Activated naive CD8-positive, alpha-beta T cell treated with anti-CD3 and anti-CD28 coated beads, Interleukin-2, amount 50 U/mL, for 16 hours (primary cell): ENCODE data around the gene CHRNA7.

Experiments used
- DNase-seq: peaks from one replicate; pipeline ENCODE4 v3.0.0-alpha.2; 2020; ENCODE audit warnings: low read depth, low spot score

Gene CHRNA7

DNA sequence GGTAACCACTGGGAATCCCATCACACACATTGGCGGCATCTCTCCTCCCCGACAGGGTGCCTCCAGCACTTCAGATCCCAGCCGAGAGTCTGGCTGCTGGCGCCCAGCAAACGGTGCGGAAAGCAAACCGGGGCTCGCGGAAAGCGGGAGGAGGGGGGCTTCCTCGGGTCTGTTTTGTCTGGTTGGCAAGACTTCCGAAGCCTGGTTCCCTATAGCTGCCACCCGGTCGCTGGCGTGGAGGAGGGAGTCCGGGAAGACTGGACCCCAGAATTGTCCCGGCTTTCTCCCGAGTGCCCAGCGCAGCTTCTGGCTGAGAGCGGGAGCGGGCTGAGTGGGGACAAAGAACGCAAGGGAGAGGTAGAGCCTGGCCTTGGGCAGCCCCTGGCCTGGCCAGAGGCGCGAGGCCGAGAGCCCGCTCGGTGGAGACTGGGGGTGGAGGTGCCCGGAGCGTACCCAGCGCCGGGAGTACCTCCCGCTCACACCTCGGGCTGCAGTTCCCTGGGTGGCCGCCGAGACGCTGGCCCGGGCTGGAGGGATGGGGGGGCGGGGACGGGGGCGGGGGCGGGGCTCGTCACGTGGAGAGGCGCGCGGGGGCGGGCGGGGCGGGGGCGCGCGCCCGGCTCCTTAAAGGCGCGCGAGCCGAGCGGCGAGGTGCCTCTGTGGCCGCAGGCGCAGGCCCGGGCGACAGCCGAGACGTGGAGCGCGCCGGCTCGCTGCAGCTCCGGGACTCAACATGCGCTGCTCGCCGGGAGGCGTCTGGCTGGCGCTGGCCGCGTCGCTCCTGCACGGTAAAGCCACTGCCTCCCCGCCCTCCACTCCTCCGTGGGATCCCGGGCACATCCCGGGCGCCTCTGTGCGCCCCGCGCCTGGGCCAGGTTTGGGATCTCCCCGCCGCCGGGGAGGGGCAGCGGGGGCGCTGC is at the start of gene CHRNA7:
TSS of gene CHRNA7 (plus strand) at position 654 of the 920 bp plus-strand sequence. CDS start at position 734, 80 bp downstream.
- no peak for DNase-seq

DNA sequence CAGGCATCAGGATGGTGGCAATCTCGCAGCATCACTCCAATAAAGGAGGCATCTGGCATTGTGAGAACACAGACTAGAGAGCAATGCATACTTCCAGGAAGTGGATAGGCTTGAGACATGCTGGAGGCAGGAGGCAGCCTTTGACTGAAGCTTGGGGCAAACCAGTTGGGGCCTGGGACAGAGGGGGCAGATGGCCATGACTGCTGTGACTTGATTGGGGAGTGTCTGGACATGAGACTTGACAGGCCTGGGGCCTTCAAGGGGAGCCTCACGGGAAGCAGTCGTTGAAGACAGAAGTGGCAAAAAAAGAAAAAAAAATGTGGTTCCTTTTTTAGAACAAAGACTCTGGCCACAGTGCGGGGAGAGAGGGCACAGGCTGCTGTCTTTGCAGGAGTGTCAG is 44.7 kb upstream of the CHRNA7 start:
- DNase-seq: no peak

DNA sequence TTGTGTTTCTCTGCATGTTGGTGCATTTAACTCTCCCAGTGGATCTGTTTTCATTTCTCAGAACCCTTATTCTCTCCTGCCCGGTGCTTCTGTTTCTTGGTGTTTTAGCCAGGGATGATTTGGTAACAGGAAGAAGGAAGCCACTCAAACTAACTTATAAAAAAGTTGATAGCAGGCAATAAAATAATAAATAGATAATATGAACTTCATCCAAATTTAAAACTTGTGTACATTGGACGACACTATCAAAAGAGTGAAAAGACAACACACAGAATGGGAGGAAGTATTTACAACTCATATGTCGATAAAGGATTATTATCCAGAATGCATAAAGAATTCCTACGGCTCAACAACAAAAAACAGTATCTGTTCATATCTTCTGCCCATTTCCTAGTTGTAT is 37.3 kb upstream of the CHRNA7 start:
- no peak for DNase-seq

DNA sequence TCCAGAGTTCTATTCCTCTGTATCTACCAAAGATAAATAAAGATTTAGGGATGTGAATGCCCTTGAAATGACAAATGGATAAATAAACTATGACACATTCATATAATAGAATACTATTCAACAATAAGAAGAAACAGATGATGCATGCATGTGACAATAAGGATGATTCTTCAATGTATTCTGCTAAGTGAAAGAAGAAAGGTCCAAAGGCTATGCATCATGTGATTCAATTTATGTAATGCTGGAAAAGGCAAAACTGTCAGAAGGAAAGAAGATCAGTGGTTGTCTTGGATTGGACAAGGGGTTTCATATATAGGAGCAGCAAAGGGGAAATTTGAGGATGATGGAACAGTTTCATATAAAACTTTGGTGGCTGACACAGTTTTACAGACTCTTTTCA is 32.6 kb upstream of the CHRNA7 start:
- no peak for DNase-seq

DNA sequence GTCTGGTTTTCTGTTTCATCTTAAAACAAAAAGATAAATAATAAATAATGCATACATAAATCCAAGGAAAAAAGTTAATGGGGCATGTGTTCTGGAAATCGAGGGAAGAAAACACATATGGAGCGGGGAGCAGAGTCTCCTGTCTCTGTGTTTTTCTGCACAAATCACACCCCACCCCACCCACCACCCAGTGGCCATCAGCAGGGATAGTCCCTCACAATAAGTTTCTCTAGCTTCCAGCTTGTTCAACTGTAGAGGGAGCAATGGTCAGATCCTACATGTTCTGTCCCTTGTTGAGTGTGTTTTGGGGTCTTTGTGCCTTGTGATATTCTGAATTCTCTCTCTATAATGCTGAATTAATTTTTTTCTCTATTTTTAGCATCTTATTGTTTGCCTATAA is 26.8 kb upstream of the CHRNA7 start:
- DNase-seq: no peak

DNA sequence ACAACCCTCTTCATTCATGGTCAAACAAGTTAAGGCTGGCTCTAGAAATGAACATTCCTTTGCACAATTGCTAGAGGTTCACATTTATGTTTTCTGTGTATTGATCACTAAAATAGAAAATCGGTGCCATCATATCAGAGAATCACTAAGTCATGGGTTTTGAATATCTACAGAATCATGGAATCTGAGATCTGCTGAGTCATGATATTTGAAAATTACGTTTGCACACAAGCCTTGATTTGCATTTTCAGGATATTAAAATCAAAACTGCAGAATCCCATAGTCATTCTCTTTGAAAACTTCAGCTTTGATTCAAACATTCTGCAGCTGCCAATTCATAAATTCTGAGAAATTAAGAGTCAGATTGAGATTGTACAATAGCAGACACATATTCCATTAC is 26.1 kb upstream of the CHRNA7 start:
- no peak for DNase-seq

DNA sequence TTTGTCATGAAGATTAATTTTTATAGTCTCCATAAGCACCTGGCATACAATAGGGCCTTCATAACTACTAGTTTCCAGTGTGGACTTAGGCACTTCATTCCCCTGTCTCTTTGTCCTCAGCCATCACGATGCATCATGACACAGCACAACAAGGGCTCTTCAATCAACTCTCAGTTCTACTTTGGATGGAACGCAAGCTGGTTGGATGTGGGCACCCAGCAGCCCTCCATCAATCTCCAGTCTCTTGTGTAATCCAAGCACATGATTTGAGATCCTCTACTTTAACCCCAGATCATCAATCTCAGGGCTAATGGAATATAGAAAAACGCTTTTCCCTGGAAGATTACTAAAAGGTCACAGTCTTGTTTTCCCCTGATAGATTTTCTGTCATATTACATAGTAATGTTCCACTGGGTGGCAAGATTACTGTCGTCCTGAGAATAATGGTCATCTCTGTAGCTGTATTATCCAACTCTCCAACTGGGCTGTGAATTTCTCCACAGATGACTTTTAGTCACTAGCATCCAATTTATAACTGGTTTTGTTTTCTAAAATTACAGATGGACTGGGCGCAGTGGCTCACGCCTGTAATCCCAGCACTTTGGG is 22.9 kb upstream of the CHRNA7 start:
- DNase-seq: no peak

DNA sequence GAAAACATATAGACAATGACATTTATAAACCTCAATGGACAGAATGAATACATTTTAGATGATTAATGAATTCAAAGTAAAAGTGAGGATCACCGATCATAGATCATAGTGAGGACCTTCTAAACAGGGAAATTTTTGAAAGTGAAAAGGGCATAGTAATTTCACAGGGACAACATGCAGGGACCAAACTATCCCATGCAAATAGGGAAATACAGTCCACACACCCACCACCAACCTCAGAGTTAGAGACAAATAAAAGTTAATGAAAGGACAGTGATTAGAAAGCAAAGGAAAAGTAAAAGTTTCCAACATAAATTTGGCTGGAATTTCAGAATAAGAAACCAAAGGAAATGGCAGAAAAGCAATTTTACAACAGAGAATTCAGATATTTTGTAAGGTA is 15.4 kb upstream of the CHRNA7 start:
- DNase-seq: no peak

DNA sequence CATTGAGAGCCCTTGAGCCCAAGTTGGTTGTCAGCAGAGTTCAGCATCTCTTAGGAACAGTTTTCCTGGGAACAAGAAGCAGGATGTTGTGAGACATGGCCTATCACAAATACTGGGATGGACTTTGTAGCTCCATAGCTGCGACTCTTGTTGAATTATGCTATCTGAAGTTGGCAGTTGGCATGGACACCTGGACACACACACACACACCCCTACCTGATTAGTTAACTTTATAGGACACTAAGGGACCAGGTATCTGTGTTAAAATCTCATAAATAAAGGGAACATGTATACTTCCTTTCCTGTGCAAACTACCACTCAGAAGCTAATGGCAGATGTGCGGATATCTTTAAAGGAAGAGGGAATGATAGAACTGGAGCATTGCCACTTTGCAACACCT is 10.2 kb upstream of the CHRNA7 start:
- no peak for DNase-seq

DNA sequence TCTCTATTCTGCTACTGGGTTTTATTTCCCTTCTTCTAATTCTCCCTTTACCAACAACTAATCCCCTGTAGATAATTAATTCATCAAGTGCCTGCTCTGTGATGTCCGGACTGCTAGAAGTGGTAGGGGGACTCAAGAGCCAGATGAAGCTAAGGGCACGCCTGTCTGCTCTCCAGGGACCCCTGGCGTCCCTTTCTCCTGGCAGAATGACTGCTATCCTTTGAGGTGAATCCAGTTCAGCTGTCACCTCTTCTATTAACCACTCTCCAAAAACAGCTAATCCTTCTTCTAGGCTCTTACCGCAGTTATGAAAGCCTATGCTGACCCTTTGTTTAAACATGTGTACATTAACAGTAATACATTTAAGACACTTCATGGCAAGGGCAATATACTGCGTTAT is 1.4 kb upstream of the CHRNA7 start:
- DNase-seq: no peak

DNA sequence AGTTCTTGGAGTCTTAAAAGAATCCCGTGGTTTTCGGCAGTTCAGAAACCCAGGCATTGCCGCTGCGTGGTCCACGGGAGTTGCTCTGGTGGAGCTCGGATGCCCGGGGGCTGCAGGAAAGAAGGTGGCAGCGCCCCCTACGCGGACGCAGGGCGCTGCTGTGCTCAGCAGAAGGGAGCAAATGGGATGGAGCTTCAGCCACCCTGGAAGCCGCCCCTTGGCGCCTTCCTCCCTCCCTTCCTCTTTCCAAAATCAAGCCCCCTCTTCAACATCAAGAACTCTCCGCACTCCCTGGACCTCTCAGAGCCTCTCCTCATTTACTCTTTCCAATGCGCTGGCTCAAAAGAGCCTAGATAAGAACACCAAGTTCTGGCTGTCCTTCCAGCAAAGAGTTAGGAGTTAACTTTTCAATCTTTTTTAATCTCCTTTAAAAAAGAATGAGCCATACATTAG is 880 bp upstream of the CHRNA7 start:
- no peak for DNase-seq

DNA sequence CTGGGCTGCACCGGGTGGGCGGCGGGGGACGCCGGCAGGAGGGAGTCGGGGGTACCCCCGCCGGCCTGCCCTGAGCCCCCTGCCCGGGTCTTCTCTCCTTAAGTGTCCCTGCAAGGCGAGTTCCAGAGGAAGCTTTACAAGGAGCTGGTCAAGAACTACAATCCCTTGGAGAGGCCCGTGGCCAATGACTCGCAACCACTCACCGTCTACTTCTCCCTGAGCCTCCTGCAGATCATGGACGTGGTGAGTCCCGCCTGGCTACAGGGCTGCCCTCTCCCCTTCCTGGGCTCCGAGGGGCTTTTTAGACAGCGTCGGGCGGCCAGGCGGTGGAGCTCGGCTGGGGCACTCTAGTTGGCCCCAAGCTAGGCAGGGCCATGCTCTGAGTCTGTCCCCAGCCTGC is 480 bp downstream of the CHRNA7 start:
- no peak for DNase-seq

DNA sequence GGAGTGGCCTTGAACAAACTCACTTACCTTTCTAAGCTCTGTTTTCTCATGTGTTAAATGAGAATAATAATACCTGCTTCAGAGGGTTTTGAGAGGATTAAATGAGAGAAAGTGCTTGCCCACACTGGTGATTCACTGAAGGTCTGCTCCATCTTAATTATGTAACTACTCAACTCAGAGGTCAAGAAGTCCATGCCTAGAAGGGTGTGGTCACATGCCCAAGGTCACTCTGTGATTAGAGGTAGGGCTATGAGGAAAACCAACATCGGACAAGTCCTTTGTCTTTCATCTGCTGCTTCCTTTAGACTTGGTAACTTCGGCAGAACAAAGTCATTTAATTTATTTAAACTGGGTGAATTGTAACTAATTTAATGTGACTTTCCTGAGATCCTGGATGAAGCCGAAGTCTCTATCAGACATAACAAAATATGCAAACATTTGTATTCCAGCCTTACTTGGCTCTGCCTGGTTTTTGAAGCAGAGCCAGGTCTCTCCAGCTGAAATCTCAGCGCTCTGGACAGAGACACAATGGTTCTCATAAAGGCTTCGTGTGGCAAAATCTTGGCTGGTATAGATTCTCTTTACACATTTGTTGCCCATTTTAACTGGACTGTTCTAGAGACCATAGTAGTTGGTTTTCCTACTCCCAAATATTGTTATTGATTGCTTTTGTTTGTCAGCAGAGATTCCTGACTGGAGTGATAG is 3.0 kb downstream of the CHRNA7 start:
- no peak for DNase-seq

DNA sequence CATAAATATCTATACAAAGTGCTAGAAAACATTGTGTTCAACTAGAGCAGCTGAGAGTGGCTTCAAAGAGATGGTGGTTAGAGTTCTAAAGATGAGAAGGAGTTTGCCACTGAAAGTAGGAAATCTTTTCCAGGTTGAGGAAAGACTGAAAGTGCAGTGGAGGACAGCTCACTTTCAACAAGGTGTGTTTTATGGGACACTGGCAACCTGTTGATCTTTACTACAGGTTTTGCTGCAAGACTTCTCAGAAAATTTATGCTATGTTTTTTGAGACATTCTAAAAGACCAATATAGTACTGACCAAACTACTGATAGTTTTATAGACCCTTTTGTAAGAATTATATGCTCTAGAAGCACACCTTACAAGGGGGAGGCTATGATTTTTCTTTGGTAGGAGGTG is 3.8 kb downstream of the CHRNA7 start:
- no peak for DNase-seq

DNA sequence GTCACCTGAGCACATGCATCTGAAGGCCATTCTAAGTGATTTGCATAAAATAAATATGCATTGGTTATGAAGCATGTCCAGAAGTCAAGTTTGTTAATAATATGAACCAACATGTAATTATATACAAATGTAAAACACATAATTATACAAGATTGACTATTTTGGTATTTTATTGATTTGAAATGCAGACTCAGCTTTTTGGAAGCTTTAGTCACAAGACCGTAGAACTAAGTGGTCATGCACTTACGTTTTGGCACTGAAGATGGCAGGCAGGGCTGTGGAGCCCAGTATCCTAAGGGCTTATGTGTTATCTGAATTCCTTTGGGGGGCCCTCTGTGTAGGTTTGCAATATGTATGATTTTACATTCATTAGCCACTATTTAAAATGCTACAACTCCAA is 5.0 kb downstream of the CHRNA7 start:
- DNase-seq: no peak

DNA sequence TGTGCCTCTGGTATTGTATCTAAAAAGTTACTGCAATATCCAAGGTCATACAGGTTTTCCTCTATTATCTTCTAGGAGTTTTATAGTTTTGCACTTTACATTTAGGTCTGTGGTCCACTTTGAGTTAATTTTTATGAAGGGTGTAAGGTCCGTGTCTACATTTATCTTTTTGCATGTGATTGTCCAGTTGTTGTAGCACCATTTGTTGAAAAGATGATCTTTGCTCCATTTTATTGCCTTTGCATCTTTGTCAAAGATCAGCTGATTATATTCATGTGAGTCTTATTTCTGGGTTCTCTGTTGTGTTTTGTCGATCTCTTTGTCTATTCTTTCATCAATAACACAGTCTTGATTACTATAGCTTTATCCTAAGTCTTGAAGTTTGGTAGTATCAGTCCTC is 6.7 kb downstream of the CHRNA7 start:
- no peak for DNase-seq

DNA sequence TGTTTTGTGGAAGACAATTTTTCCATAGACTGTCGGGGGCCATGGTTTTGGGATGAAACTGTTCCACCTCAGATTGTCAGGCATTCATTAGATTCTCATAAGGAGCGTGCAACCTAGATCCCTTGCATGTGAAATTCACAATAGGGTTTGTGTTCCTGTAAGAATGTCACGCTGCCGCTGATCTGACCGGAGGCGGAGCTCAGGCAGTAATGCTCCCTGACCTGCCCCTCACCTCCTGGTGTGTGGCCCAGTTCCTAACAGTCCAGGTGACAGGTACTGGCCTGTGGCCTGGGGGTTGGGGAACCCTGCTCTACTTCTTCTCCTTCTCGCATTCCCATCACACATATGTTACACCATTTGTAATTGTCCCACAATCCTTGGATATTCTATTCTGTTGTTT is 11.0 kb downstream of the CHRNA7 start:
- no peak for DNase-seq

DNA sequence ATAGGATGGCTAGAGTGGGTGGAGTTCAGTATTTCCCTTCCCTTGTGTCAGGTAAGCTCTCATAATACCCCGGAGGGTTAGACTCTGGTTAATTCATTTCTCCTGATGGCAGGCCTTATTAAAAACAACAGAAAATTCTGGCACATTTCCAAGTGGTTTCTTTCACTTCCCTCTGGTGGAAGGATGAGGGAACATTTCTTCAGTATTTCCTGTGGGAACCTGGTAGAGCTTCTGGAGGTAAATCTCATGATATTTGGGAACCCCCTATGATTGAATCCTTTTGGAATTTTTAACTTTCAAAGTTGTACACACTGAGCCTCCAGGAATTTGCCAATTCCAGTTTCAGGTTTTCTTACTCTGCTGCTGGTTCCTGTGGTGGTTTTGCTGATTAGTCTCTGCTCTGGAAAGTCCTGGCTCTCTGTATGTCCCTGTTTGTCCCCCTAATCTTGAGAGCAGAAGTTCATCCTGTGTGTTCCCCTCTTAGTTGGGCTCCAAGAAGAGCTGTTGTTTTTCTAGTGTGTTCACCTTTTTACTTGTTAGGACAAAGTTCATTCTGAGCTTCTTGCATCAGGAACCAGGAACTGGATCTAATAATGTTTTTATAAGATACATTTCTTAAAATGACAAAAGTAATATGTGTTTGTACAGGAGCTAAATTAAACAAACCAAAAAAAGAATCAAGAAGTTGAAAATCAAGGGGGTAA is 12.1 kb downstream of the CHRNA7 start:
- no peak for DNase-seq

DNA sequence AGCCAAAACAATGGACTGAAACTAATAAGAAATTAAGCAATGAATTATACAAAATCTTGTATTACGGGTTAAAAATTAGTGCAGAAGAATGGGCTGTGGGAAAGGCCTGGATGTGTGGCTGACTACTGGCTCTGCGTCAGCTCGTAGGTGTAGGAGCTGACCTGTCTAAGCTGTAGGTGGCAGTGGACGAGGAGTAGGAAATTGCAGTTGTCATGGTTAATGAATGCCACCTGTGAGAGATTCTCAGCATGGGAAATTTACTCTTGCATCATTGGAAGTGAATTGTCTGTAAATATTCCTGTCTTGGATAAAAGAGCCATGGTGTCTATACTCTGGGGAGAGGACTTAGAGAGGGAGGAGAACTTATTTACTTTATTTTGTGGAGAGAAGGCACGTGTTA is 23.4 kb downstream of the CHRNA7 start:
- no peak for DNase-seq

DNA sequence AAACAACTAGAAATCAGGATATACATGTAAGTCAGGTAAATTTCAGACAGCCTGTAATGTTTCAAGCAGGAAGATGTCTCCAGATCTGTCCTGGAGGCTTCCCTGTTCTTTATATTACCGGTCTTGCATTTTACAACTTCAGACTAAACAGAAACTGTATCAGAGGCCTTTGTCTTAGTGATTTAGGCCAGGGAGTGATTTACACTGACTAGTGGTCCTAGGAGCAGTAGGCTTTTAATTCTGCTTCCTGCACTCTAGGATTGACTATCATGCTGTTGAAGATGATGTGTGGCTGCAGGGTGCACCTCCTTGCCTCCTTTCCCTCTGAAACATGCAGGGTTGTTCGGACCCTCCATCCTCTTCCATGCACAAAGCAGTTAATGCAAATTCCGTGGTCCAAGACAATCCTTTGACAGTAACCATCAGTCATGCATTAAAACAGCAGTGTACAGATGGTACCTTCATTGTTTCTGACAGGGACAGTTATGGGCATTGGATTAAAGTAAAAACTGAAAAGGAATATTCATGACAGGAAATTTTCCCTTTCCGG is 27.6 kb downstream of the CHRNA7 start:
- DNase-seq: no peak

DNA sequence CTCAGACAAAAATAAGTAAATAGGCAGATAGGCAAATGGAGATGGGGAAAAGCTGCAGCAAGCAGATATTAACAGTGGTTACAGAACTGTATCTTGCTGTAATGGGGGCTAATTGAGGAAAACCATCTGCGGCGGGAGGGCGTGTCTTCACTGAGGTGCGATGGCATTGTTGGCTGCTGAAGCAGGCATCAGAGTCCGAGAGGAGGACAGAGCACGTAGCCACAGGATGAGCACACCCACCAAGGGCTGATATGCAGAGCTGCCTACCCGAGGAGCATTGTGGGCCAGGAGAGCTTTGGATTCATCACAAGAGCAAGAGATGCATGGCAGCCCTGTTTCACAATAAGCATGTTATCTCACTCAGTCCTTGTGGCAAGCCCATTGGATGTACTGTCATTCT is 30.4 kb downstream of the CHRNA7 start:
- DNase-seq: no peak

DNA sequence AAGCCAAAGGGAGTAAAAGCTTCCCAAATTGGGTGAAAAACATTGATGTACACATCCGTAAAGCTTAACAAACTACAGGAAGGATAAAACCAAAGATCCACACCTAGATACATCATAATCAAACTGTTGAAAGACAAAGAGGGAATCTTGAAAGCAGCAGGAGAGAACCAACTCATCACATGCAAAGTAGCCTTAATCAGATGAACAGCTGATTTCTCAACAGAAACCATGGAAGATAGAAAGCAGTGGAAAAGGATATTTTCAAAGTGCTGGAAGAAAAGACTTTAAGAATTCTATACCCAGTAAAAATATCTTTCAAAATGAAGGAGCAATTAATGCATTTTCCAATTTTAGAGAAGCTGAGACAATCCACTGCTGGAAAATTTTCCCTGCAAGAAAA is 36.8 kb downstream of the CHRNA7 start:
- DNase-seq: no peak
